ENCODE measurements around the gene AUTS2.
A peak's percentile ranks its signal among the peaks of the same experiment; 100 is the strongest.

Gene AUTS2

DNA sequence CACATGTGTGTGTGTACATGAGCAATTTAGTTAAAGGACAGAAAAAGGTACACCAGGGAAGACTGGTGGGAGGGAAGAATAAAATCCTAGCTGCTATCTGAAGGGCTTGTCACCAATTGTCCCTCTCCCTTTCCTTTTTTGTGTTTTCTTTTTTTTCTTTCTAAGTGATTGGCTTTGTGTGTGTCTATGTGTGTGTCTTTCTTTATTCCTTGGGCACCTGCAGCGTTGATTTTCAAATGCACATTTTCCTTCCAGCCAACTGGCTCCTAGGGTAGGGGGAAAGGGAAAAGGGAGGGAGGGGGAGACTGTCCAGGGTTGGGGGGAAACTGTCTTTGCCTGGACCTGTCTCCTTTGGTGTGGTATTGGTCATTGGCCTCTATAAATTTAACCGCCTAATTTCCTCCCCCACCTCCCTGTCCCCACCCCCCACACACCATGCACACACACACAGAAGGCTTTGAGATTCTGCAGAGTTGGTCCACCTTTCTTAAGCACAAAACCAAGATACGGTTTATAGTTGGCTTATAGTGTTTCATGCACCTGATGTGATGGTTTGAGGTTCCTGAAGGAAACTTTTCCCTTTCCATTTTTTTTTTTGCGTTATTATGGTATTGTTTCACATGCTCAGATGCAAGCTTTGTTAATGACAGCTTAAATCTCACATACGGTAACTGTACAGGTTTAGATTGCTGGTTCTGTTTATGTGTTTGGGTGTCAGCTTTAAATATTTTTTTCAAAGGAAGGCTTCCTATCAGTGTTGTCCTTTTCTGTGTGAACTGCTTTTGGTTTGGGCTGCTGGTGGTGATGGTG lies 2.6 kb downstream of the AUTS2 start:
- H3K4me3 ChIP-seq (ENCODE audit: low read depth in 1 of 2, low read length in 2 of 2), result peak overlapping the region; percentile 64 to 80
- H3K36me3 ChIP-seq (ENCODE audit: control insufficient read depth in 1 of 2, insufficient read depth in 2 of 2, low read length in 2 of 2), result no peaks in the 10 kb centered on the region
- H3K27me3 ChIP-seq (ENCODE audit: low read depth, low read length), result no peaks in the 10 kb centered on the region
- H3K4me1 ChIP-seq (ENCODE audit: control insufficient read depth in 1 of 2, insufficient read depth in 2 of 2, low read length in 2 of 2), result peaks cover 0 to 34% of the 10 kb centered on the region in 2 donors
- no peaks in the 10 kb centered on the region for H3K9me3 ChIP-seq (ENCODE audit: control insufficient read depth in 1 of 2, low read length in 2 of 2)
- no peak overlapping the region for H3K27ac ChIP-seq (ENCODE audit: low read length)

DNA sequence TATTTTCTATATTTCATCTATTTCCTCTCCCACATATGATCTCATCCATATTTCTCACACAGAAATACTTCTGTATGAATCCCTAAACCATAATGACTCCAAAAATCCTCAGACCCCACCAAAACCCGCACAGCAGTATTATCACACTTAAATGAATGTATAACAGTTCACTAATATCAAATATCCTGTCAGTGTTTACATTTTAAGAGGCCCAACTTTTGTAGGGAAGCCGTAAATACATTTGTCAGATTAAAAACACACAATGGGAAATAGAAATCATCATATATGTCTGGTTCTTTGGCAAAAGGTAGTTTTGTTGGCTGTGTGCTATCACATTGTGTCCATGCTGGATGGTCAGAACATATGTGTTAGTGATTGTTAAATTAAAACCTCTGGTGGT lies 4.2 kb downstream of the AUTS2 start:
- Histone ChIP-seq H3K27ac (ENCODE audit: low read length) (no peak overlapping the region), H3K9me3 (ENCODE audit: control insufficient read depth in 1 of 2, low read length in 2 of 2) (no peaks in the 10 kb centered on the region), H3K27me3 (ENCODE audit: low read depth, low read length) (no peaks in the 10 kb centered on the region), H3K4me3 (ENCODE audit: low read depth in 1 of 2, low read length in 2 of 2) (no peak overlapping the region), H3K36me3 (ENCODE audit: control insufficient read depth in 1 of 2, insufficient read depth in 2 of 2, low read length in 2 of 2) (no peaks in the 10 kb centered on the region), H3K4me1 (ENCODE audit: control insufficient read depth in 1 of 2, insufficient read depth in 2 of 2, low read length in 2 of 2) (peaks cover 0 to 27% of the 10 kb centered on the region in 2 donors)

DNA sequence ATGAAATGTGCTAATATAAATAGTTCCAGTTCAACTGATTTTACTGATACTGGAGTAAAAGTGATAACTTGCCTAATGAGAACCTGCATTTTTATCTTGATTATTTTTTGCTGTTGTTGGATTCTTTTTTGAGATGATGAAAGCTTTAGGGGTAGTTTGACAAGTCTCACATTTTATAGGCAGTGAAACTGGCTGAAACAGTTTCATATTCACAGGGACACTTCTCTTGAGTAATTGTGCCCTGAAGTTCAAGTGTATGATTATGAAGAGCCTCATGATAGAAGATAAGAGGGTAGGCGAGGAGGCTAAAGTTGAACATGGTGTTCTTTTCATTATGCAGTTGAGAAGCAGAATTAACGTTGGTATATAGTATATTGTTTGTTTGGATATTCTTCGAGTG lies 5.1 kb downstream of the AUTS2 start:
- H3K4me3 ChIP-seq (ENCODE audit: low read depth in 1 of 2, low read length in 2 of 2), result no peak overlapping the region
- H3K36me3 ChIP-seq (ENCODE audit: control insufficient read depth in 1 of 2, insufficient read depth in 2 of 2, low read length in 2 of 2), result no peaks in the 10 kb centered on the region
- H3K27ac ChIP-seq (ENCODE audit: low read length), result no peak overlapping the region
- no peaks in the 10 kb centered on the region for H3K9me3 ChIP-seq (ENCODE audit: control insufficient read depth in 1 of 2, low read length in 2 of 2)
- H3K27me3 ChIP-seq (ENCODE audit: low read depth, low read length), result no peaks in the 10 kb centered on the region
- H3K4me1 ChIP-seq (ENCODE audit: control insufficient read depth in 1 of 2, insufficient read depth in 2 of 2, low read length in 2 of 2), result peaks cover 0 to 26% of the 10 kb centered on the region in 2 donors

DNA sequence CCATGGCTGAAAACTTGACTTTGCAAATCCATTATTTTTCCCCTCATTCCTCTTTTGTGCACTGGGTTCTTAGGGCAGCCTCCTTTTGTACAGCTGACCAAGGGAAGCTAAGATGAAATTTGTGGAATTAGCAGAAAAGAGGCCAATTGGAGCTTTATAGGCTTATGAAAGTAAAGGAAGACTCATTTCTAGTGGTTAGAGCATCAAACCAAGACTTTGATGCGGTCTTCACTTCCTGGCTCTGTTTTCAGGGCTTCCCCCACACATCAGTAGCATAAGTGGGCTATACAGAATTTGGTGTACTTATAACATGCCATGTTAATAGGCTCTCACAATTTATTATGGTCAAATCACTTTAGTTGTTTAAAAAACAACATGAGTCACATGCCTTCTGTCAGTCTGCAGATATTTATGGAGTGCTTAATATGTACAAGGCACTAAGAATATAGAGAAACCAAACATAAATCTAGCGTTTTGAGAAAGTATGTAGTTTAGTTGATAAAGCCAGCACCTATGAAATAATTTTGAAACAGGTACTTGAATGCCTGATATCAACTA lies 5.7 kb downstream of the AUTS2 start:
- Histone ChIP-seq H3K4me3 (ENCODE audit: low read depth in 1 of 2, low read length in 2 of 2) (no peak overlapping the region), H3K27ac (ENCODE audit: low read length) (no peak overlapping the region), H3K27me3 (ENCODE audit: low read depth, low read length) (no peaks in the 10 kb centered on the region), H3K9me3 (ENCODE audit: control insufficient read depth in 1 of 2, low read length in 2 of 2) (no peaks in the 10 kb centered on the region), H3K4me1 (ENCODE audit: control insufficient read depth in 1 of 2, insufficient read depth in 2 of 2, low read length in 2 of 2) (peaks cover 0 to 26% of the 10 kb centered on the region in 2 donors), H3K36me3 (ENCODE audit: control insufficient read depth in 1 of 2, insufficient read depth in 2 of 2, low read length in 2 of 2) (no peaks in the 10 kb centered on the region)

DNA sequence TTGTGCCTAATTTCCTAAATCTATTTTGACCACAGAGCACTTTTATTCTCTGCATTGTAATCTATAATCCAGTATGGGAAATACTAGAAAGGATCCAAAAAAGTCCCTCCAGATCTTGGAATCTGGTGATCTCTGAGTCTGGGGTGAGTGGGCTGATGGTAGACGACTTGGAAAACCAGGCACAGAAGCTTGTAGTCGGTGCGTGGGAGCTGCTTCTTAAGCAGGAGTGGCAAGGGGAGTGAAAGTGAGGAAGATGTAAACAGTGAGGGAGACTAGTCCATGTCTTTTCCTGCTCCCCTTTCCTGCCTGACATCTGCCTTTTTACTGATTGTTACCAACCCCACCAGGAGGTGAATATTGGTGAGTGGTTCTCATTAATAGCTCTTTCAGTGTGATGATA lies 6.8 kb downstream of the AUTS2 start:
- peaks cover 0 to 30% of the 10 kb centered on the region in 2 donors for H3K4me1 ChIP-seq (ENCODE audit: control insufficient read depth in 1 of 2, insufficient read depth in 2 of 2, low read length in 2 of 2)
- no peaks in the 10 kb centered on the region for H3K9me3 ChIP-seq (ENCODE audit: control insufficient read depth in 1 of 2, low read length in 2 of 2)
- no peaks in the 10 kb centered on the region for H3K27me3 ChIP-seq (ENCODE audit: low read depth, low read length)
- H3K27ac ChIP-seq (ENCODE audit: low read length), result no peak overlapping the region
- no peaks in the 10 kb centered on the region for H3K36me3 ChIP-seq (ENCODE audit: control insufficient read depth in 1 of 2, insufficient read depth in 2 of 2, low read length in 2 of 2)
- H3K4me3 ChIP-seq (ENCODE audit: low read depth in 1 of 2, low read length in 2 of 2), result no peak overlapping the region

DNA sequence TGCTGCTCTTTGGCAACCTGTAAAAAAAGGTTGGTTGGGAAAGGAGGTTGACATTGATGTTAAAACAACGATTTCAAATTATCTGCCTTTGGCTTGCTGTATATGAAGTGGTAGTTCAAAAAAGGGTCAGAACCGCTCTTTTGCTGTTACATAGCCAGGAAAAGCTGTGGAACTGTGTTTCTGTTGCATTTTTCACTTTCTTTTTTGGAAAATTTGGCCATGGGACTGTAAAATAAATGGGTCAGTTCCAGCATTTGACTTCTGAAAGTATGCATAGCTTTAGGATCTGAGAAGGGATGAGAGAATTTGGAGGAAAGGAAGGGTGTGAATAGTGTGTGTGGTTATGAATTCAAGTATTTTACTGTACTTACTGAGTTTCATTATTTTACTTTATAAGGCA lies 7.3 kb downstream of the AUTS2 start:
- no peaks in the 10 kb centered on the region for H3K9me3 ChIP-seq (ENCODE audit: control insufficient read depth in 1 of 2, low read length in 2 of 2)
- no peaks in the 10 kb centered on the region for H3K36me3 ChIP-seq (ENCODE audit: control insufficient read depth in 1 of 2, insufficient read depth in 2 of 2, low read length in 2 of 2)
- H3K4me1 ChIP-seq (ENCODE audit: control insufficient read depth in 1 of 2, insufficient read depth in 2 of 2, low read length in 2 of 2), result peaks cover 0 to 30% of the 10 kb centered on the region in 2 donors
- no peak overlapping the region for H3K4me3 ChIP-seq (ENCODE audit: low read depth in 1 of 2, low read length in 2 of 2)
- no peak overlapping the region for H3K27ac ChIP-seq (ENCODE audit: low read length)
- H3K27me3 ChIP-seq (ENCODE audit: low read depth, low read length), result no peaks in the 10 kb centered on the region

DNA sequence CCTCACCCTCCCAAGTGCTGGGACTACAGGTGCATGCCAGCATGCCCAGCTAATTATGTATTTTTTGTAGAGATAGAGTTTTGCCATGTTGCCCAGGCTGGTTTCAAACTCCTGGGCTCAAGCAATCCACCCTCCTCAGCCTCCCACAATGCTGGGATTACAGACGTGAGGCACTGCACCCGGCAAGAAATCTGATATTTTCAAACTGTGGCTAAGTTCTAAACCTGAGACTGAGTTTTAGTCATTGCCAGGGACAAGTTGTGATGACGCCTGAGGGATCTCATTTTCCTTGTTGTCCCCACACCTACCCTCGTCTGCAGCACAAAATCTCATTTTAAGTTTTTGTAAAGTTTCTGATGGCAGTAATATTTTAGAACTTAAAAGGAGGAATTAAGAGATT lies 9.8 kb downstream of the AUTS2 start:
- Histone ChIP-seq H3K4me1 (ENCODE audit: control insufficient read depth in 1 of 2, insufficient read depth in 2 of 2, low read length in 2 of 2) (peaks cover 0 to 24% of the 10 kb centered on the region in 2 donors), H3K36me3 (ENCODE audit: control insufficient read depth in 1 of 2, insufficient read depth in 2 of 2, low read length in 2 of 2) (no peaks in the 10 kb centered on the region), H3K4me3 (ENCODE audit: low read depth in 1 of 2, low read length in 2 of 2) (no peak overlapping the region), H3K9me3 (ENCODE audit: control insufficient read depth in 1 of 2, low read length in 2 of 2) (no peaks in the 10 kb centered on the region), H3K27ac (ENCODE audit: low read length) (no peak overlapping the region), H3K27me3 (ENCODE audit: low read depth, low read length) (no peaks in the 10 kb centered on the region)

DNA sequence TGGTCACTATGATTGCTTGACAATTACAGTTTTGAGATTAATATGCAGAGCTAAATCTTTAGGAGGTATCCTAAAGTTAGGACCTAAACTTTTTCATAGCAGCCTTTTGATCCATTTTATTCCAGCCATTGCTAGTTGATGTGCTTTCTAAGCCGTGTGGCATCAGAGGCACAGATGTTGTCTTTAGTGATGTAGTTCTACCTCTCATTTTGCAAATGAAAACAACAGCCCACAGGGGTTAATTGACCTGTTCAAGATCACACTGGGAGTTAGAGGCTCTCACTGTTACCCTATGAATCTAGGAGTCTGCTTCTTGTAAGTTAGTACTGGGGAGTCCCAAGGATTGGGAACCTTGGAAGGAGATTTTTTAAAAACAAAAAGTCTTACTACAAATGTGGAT lies 10.6 kb downstream of the AUTS2 start:
- Histone ChIP-seq H3K4me1 (ENCODE audit: control insufficient read depth in 1 of 2, insufficient read depth in 2 of 2, low read length in 2 of 2) (peaks cover 0 to 22% of the 10 kb centered on the region in 2 donors), H3K9me3 (ENCODE audit: control insufficient read depth in 1 of 2, low read length in 2 of 2) (no peaks in the 10 kb centered on the region), H3K4me3 (ENCODE audit: low read depth in 1 of 2, low read length in 2 of 2) (no peak overlapping the region), H3K27ac (ENCODE audit: low read length) (no peak overlapping the region), H3K36me3 (ENCODE audit: control insufficient read depth in 1 of 2, insufficient read depth in 2 of 2, low read length in 2 of 2) (no peaks in the 10 kb centered on the region), H3K27me3 (ENCODE audit: low read depth, low read length) (no peaks in the 10 kb centered on the region)

DNA sequence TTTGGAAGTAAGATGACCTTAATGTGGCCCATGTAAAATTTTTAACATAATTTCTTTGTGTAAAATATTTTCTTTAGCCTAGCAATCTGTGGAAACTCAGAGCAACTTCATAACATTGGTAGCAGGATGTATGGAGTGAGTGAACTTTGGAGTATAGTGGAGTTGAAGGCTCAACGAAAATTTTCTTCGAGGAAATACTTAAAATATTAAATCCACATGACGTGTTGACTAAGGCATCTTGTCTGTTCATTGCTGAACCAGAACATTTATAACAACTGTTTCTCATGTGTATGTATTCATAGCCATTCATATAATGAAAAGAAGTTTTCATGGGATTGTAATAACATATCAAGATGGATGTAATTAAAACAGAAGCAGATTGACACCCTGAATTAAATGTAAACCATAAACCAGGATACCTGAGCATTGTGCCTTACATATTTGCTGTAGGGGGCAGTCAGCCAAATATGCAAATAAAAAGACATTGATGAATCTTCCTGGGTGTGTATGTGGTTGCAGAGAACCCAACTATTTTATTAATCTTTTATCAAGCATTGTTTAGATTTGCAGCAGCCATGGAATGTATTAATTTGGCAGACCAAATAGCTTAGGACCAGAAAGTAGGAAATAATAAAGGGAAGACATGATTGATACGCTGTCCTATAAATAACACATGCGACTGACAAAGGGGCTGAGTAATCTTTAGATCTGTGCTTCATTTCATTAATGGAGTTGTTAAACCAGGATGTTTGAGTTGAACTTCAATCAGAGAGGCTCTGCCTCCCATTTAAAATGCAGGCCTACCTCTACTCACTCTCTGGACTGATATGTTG lies 11.5 kb downstream of the AUTS2 start:
- no peaks in the 10 kb centered on the region for H3K9me3 ChIP-seq (ENCODE audit: control insufficient read depth in 1 of 2, low read length in 2 of 2)

DNA sequence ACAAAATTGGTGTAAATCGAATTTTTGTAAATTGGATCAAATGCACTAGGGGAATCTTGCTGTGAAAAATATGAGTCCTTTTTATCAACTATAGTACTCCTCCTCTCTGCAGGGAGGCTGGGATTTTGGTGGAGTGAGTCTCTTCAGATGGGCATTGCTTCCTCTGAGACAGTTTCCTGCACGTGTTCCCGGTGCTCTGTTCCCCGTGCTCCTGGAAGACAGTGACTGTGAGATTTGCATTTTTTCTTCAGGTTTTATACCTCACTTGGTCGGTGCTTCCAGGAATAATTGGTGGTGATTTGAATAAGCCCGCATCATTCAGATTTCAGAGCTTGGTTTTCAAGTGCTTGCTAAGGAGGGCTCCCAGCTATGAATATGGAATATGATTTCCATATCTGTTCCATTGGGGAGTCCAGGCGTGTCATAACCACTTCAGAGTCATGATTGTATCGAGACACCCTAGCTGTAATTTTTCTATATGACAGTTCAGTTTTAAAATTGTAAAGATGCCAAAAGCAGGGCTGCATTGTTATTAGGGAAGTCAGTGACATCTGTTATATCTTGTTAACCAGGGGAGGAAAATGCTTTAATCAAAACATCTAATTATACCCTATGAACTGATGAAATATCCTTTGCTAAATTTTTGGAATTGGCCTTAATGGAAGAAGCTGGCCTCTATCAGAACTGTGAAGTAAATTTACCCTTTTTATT lies 12.3 kb downstream of the AUTS2 start:
- no peaks in the 10 kb centered on the region for H3K36me3 ChIP-seq (ENCODE audit: control insufficient read depth in 1 of 2, insufficient read depth in 2 of 2, low read length in 2 of 2)
- no peak overlapping the region for H3K4me3 ChIP-seq (ENCODE audit: low read depth in 1 of 2, low read length in 2 of 2)
- no peaks in the 10 kb centered on the region for H3K27me3 ChIP-seq (ENCODE audit: low read depth, low read length)
- no peaks in the 10 kb centered on the region for H3K9me3 ChIP-seq (ENCODE audit: control insufficient read depth in 1 of 2, low read length in 2 of 2)
- H3K27ac ChIP-seq (ENCODE audit: low read length), result no peak overlapping the region
- peaks cover 0 to 15% of the 10 kb centered on the region in 2 donors for H3K4me1 ChIP-seq (ENCODE audit: control insufficient read depth in 1 of 2, insufficient read depth in 2 of 2, low read length in 2 of 2)

More for the DNA sequence above, 11.5 kb downstream of the AUTS2 start:
- H3K36me3 ChIP-seq (ENCODE audit: control insufficient read depth in 1 of 2, insufficient read depth in 2 of 2, low read length in 2 of 2), result no peaks in the 10 kb centered on the region
- H3K4me1 ChIP-seq (ENCODE audit: control insufficient read depth in 1 of 2, insufficient read depth in 2 of 2, low read length in 2 of 2), result peaks cover 0 to 15% of the 10 kb centered on the region in 2 donors
- no peaks in the 10 kb centered on the region for H3K27me3 ChIP-seq (ENCODE audit: low read depth, low read length)
- no peak overlapping the region for H3K4me3 ChIP-seq (ENCODE audit: low read depth in 1 of 2, low read length in 2 of 2)
- no peak overlapping the region for H3K27ac ChIP-seq (ENCODE audit: low read length)

DNA sequence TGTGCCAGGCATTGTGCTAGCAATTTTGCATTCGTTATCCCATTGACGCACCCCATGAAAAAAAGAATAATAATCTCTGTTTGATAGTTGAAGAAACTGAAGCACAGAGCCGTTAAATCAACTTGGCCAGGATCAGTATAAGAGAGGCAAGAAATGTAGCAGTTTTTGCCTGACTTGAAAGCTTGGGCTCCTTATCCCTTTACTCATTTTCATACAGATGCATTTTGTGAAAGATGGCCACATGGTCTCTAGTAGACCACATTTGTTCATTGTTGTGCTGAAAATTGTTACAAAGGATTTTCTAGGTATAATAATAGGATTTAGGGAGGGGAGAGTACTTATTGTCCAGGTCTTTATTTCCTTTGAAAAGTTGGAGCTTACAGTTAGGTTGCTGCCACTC lies 14.7 kb downstream of the AUTS2 start:
- H3K27me3 ChIP-seq (ENCODE audit: low read depth, low read length), result no peaks in the 10 kb centered on the region
- peaks cover 0 to 15% of the 10 kb centered on the region in 2 donors for H3K4me1 ChIP-seq (ENCODE audit: control insufficient read depth in 1 of 2, insufficient read depth in 2 of 2, low read length in 2 of 2)
- H3K36me3 ChIP-seq (ENCODE audit: control insufficient read depth in 1 of 2, insufficient read depth in 2 of 2, low read length in 2 of 2), result no peaks in the 10 kb centered on the region
- H3K27ac ChIP-seq (ENCODE audit: low read length), result no peak overlapping the region
- no peaks in the 10 kb centered on the region for H3K9me3 ChIP-seq (ENCODE audit: control insufficient read depth in 1 of 2, low read length in 2 of 2)
- no peak overlapping the region for H3K4me3 ChIP-seq (ENCODE audit: low read depth in 1 of 2, low read length in 2 of 2)

Measured in muscle layer of duodenum (tissue), 2 donors.